ENCODE measurements around the gene HJURP. TPM values are rescaled to one million over a fixed set of nuclear protein-coding genes. Genes with fewer than 3 reads are reported as not detected.

The HJURP gene
- total RNA-seq, 1 experiment from 2014 or later = 49.7 TPM

GRCh38 chr2:233818639-233819621 is 35.4 kb downstream of the HJURP start:
- Histone ChIP-seq H2BK20ac (ENCODE audit: low read depth, low read length, poor library complexity, severe bottlenecking) (no peak overlapping the region), H3K18ac (ENCODE audit: insufficient read length, low read depth, low read length) (no peak overlapping the region), H3K27ac (ENCODE audit: insufficient read length, low read depth, low read length) (no peak overlapping the region), H3K79me2 (ENCODE audit: insufficient read depth, low read length) (no peaks in the 10 kb centered on the region), H3K23ac (ENCODE audit: insufficient read length, low read depth, low read length) (no peak overlapping the region), H3K4me1 (ENCODE audit: insufficient read depth, low read length) (no peaks in the 10 kb centered on the region), H2BK12ac (ENCODE audit: insufficient read length, low read depth, low read length) (no peak overlapping the region), H2AFZ (ENCODE audit: low read length) (no peak overlapping the region), H2AK5ac (ENCODE audit: insufficient read length, low read length) (no peak overlapping the region), H4K91ac (ENCODE audit: insufficient read length, low read depth, low read length) (no peak overlapping the region), H2BK120ac (ENCODE audit: low read depth, low read length, poor library complexity, severe bottlenecking) (no peak overlapping the region), H4K8ac (replicated peaks; ENCODE audit: insufficient read length, low read depth, low read length) (no peak overlapping the region), H3T11ph (ENCODE audit: low read length) (no peak overlapping the region), H2BK5ac (ENCODE audit: insufficient read length, low read length) (no peak overlapping the region), H3K9me3 (ENCODE audit: control insufficient read depth, low read depth, low read length) (no peaks in the 10 kb centered on the region), H3K27me3 (ENCODE audit: insufficient read depth, low read length) (no peaks in the 10 kb centered on the region), H2BK15ac (ENCODE audit: low read depth, low read length) (no peak overlapping the region), H3K4ac (ENCODE audit: low read depth, low read length) (no peak overlapping the region), H4K5ac (ENCODE audit: insufficient read length, low read depth, low read length) (no peak overlapping the region), H3K23me2 (ENCODE audit: insufficient read length, low read depth, low read length, poor library complexity, severe bottlenecking) (no peaks in the 10 kb centered on the region), H3K4me2 (ENCODE audit: insufficient read depth, insufficient read length, low read length) (no peak overlapping the region), H3K14ac (ENCODE audit: insufficient read depth, low read length) (no peak overlapping the region; the same call in 1 of the 2 replicates), H3K79me1 (ENCODE audit: insufficient read depth, low read depth, low read length, poor library complexity, severe bottlenecking) (no peaks in the 10 kb centered on the region), H4K20me1 (ENCODE audit: control insufficient read depth, insufficient read depth, insufficient read length) (no peaks in the 10 kb centered on the region), H3K56ac (ENCODE audit: insufficient read length, low read depth, low read length) (no peak overlapping the region), H3K9ac (ENCODE audit: extremely low read depth, insufficient read length, low read length) (no peak overlapping the region)
- Mint-ChIP-seq H3K36me3 (ENCODE audit: insufficient read depth in 1 of 3, low read depth in 3 of 3) (no peaks in the 10 kb centered on the region), H3K27ac (no peak overlapping the region), H3K4me1 (no peaks in the 10 kb centered on the region), H3K27me3 (ENCODE audit: low read depth) (peaks cover 1% of the 10 kb centered on the region; the same call in 1 of the 2 replicates), H3K4me3 (no peak overlapping the region), H3K9me3 (no peaks in the 10 kb centered on the region; a peak in 1 of 5 replicates)
- TF ChIP-seq CTCF (conservative IDR thresholded peaks at IDR 0.05) = no peak
- DNase-seq = no peak
- no CpG with 5 or more reads among the region's 17 CpGs for WGBS (ENCODE audit: extremely low coverage, insufficient read length, low lambda C conversion rate)

All from H9 (cell line).